HEK293T (cell line): ENCODE measurements around the gene CDRT4.

Experiments
- CTCF ChIA-PET: fragments of 350-600 bp; formaldehyde crosslinking; extraction: SDS; loops from one replicate; lab custom pipeline; 2021; ENCODE audit warnings: antibody characterized with exemption, inconsistent platforms; lab: Yijun Ruan, JAX
- POLR2A ChIA-PET: fragments of 350-600 bp; formaldehyde crosslinking; extraction: SDS; loops from one replicate; lab custom pipeline; 2020; ENCODE audit warnings: antibody characterized with exemption, inconsistent platforms; lab: Yijun Ruan, JAX
- DNase-seq: peaks from one replicate; pipeline ENCODE4 v3.0.0; 2012; ENCODE audit warnings: mixed read lengths; ENCODE audit errors: extremely low spot score
- ARNT ChIP-seq: fragments of 450-650 bp; IDR thresholded peaks from 2 replicates; pipeline ENCODE4 v1.6.1; 2017; ENCODE audit warnings: mild to moderate bottlenecking
- BHLHE40 ChIP-seq: fragments of 450-650 bp; IDR thresholded peaks from 2 replicates; pipeline ENCODE4 v1.6.1; 2016; ENCODE audit warnings: mild to moderate bottlenecking, moderate library complexity, borderline replicate concordance
- CTBP1 ChIP-seq: fragments of 450-650 bp; IDR thresholded peaks from 2 replicates; pipeline ENCODE4 v1.6.1; 2016; ENCODE audit warnings: borderline replicate concordance
- ELF4 ChIP-seq: fragments of 450-650 bp; IDR thresholded peaks from 2 replicates; pipeline ENCODE4 v1.6.1; 2017; ENCODE audit warnings: antibody characterized with exemption
- FOXA1 ChIP-seq: fragments of 450-650 bp; IDR thresholded peaks from 2 replicates; pipeline ENCODE4 v1.6.1; 2016; ENCODE audit warnings: mild to moderate bottlenecking
- FOXK2 ChIP-seq: fragments of 450-650 bp; IDR thresholded peaks from 2 replicates; pipeline ENCODE4 v1.6.1; 2016; ENCODE audit warnings: mild to moderate bottlenecking
- FOXM1 ChIP-seq: fragments of 450-650 bp; IDR thresholded peaks from 2 replicates; pipeline ENCODE4 v1.6.1; 2017; ENCODE audit warnings: mild to moderate bottlenecking, borderline replicate concordance
- HDGF ChIP-seq: fragments of 450-650 bp; IDR thresholded peaks from 2 replicates; pipeline ENCODE4 v1.6.1; 2017; ENCODE audit warnings: antibody characterized with exemption, borderline replicate concordance
- L3MBTL2 ChIP-seq: fragments of 450-650 bp; conservative IDR thresholded peaks from 2 replicates; pipeline ENCODE4 v1.6.1; 2016; ENCODE audit warnings: mild to moderate bottlenecking
- LEF1 ChIP-seq: fragments of 450-650 bp; IDR thresholded peaks from 2 replicates; pipeline ENCODE4 v1.6.1; 2017; ENCODE audit warnings: mild to moderate bottlenecking, borderline replicate concordance
- NFRKB ChIP-seq: fragments of 450-650 bp; IDR thresholded peaks from 2 replicates; pipeline ENCODE4 v1.6.1; 2016; ENCODE audit warnings: mild to moderate bottlenecking, moderate library complexity
- PKNOX1 ChIP-seq: fragments of 450-650 bp; IDR thresholded peaks from 2 replicates; pipeline ENCODE4 v1.6.1; 2016
- SP1 ChIP-seq: fragments of 450-650 bp; IDR thresholded peaks from 2 replicates; pipeline ENCODE4 v1.6.1; 2017
- SUZ12 ChIP-seq: fragments of 450-650 bp; IDR thresholded peaks from 2 replicates; pipeline ENCODE4 v1.6.1; 2016; ENCODE audit warnings: mild to moderate bottlenecking
- TARDBP ChIP-seq: fragments of 450-650 bp; IDR thresholded peaks from 2 replicates; pipeline ENCODE4 v1.6.1; 2016
- ZNF384 ChIP-seq: fragments of 450-650 bp; IDR thresholded peaks from 2 replicates; pipeline ENCODE4 v1.6.1; 2016

The CDRT4 gene

GRCh38 chr17:15479703-15480102 lies 12.3 kb upstream of the CDRT4 start:
- ChIA-PET POLR2A (no interaction called here), CTCF (no interaction called here)
- TF ChIP-seq L3MBTL2: no peak
- no peak for TF ChIP-seq BHLHE40
- no peak for DNase-seq

GRCh38 chr17:15478845-15479244 lies 11.4 kb upstream of the CDRT4 start:
- TF ChIP-seq LEF1: no peak
- CTCF ChIA-PET: no interaction called here
- no peak for DNase-seq
- POLR2A ChIA-PET: no interaction called here

- TF ChIP-seq LEF1 (no peak), PKNOX1 (no peak), HDGF (no peak)
- ChIA-PET POLR2A (no interaction called here), CTCF (no interaction called here)
- DNase-seq: no peak
Measured at GRCh38 chr17:15475631-15476354, 8.4 kb upstream of the CDRT4 start.

GRCh38 chr17:15472891-15473290 lies 5.5 kb upstream of the CDRT4 start:
- CTCF ChIA-PET: no interaction called here
- no peak for DNase-seq

GRCh38 chr17:15470536-15470935 lies 3.1 kb upstream of the CDRT4 start:
- DNase-seq: no peak
- CTCF ChIA-PET: no interaction called here
- no peak for TF ChIP-seq SUZ12
- TF ChIP-seq NFRKB: no peak
- TF ChIP-seq ZNF384: no peak
- no peak for TF ChIP-seq ELF4
- no peak for TF ChIP-seq HDGF
- no peak for TF ChIP-seq FOXK2
- TF ChIP-seq PKNOX1: no peak
- TF ChIP-seq L3MBTL2: no peak
- TF ChIP-seq TARDBP: no peak
- no peak for TF ChIP-seq ARNT
- TF ChIP-seq FOXM1: no peak
- TF ChIP-seq SP1: no peak
- TF ChIP-seq BHLHE40: no peak
- no peak for TF ChIP-seq FOXA1
- POLR2A ChIA-PET: no interaction called here

More at GRCh38 chr17:15472891-15473290, 5.5 kb upstream of the CDRT4 start:
- TF ChIP-seq L3MBTL2: no peak
- POLR2A ChIA-PET: no interaction called here

GRCh38 chr17:15469260-15469659 lies 1.8 kb upstream of the CDRT4 start:
- DNase-seq: no peak
- ChIA-PET CTCF (no interaction called here), POLR2A (no interaction called here)
- TF ChIP-seq ZNF384: no peak
- no peak for TF ChIP-seq FOXK2
- TF ChIP-seq CTBP1: no peak
- TF ChIP-seq SUZ12: no peak
- no peak for TF ChIP-seq NFRKB
- no peak for TF ChIP-seq SP1
- no peak for TF ChIP-seq L3MBTL2
- TF ChIP-seq PKNOX1: no peak

- no peak for DNase-seq
- TF ChIP-seq ZNF384 (no peak), BHLHE40 (no peak), TARDBP (no peak), FOXA1 (no peak), SP1 (no peak), FOXM1 (no peak), FOXK2 (no peak), HDGF (no peak), LEF1 (no peak)
- ChIA-PET CTCF (no interaction called here), POLR2A (no interaction called here)
Measured at GRCh38 chr17:15468126-15468525, 705 bp upstream of the CDRT4 start.

- TF ChIP-seq FOXA1 (no peak), PKNOX1 (no peak), TARDBP (no peak), FOXK2 (no peak), BHLHE40 (no peak), LEF1 (no peak), ZNF384 (no peak), NFRKB (no peak), FOXM1 (no peak), SUZ12 (no peak), CTBP1 (no peak)
- CTCF ChIA-PET: no interaction called here
- POLR2A ChIA-PET: no interaction called here
- DNase-seq: no peak
Measured at GRCh38 chr17:15466131-15466530, 1.3 kb downstream of the CDRT4 start.
